CD4-positive, alpha-beta T cell treated with Interleukin-6 at 100 ng/mL for 8 hours (primary cell): ENCODE data around the gene XAB2.

Source experiments
- DNase-seq: peaks from one replicate; pipeline ENCODE4 v3.0.0-alpha.2; 2020; ENCODE audit warnings: mixed read lengths, low spot score

Gene XAB2

GRCh38 chr19:7632340-7633203, 3.2 kb upstream of the XAB2 start:
- no peak for DNase-seq

GRCh38 chr19:7631577-7631976, 2.2 kb upstream of the XAB2 start:
- DNase-seq: no peak

GRCh38 chr19:7628589-7629311, 595 bp downstream of the XAB2 start:
- no peak for DNase-seq

GRCh38 chr19:7627166-7627565, 2.2 kb downstream of the XAB2 start:
- no peak for DNase-seq

GRCh38 chr19:7625763-7626372, 3.5 kb downstream of the XAB2 start:
- no peak for DNase-seq

GRCh38 chr19:7624810-7625209, 4.5 kb downstream of the XAB2 start:
- DNase-seq: no peak

GRCh38 chr19:7623725-7624603, 5.4 kb downstream of the XAB2 start:
- DNase-seq: no peak

- DNase-seq: no peak
Measured at GRCh38 chr19:7622933-7623685, 6.2 kb downstream of the XAB2 start.

- no peak for DNase-seq
Measured at GRCh38 chr19:7620442-7621412, 8.6 kb downstream of the XAB2 start.

GRCh38 chr19:7619671-7620441, 9.5 kb downstream of the XAB2 start:
- DNase-seq: no peak

GRCh38 chr19:7618771-7619510, 10.4 kb downstream of the XAB2 start:
- DNase-seq: no peak

- no peak for DNase-seq
Measured at GRCh38 chr19:7618348-7618747, 11.0 kb downstream of the XAB2 start.

GRCh38 chr19:7617735-7618134, 11.6 kb downstream of the XAB2 start:
- no peak for DNase-seq

GRCh38 chr19:7617172-7617571, 12.2 kb downstream of the XAB2 start:
- no peak for DNase-seq

GRCh38 chr19:7614859-7615741, 14.2 kb downstream of the XAB2 start:
- no peak for DNase-seq

GRCh38 chr19:7612282-7613274, 16.8 kb downstream of the XAB2 start:
- DNase-seq: no peak
